Prostate gland (tissue), 2 donors: ENCODE measurements around the gene C1QTNF1. TPM values are rescaled to one million over a fixed set of nuclear protein-coding genes. Genes with fewer than 3 reads are reported as not detected.
"Not testable (repeated sequence)": the region's sequence is repeated elsewhere in the genome, so short reads cannot be mapped to it uniquely, and the experiment has no call there.

ENCODE experiments used
- DNase-seq: peaks from one replicate; pipeline ENCODE4 v3.0.0-alpha.2; 2019; ENCODE audit warnings: low spot score
- H3K27ac ChIP-seq, 2 donors: fragments of 200-600 bp; sonication (generic); 2 replicates each; pipeline ENCODE4 v1.5.1; 2017 to 2019
- H3K27me3 ChIP-seq: fragments of 200-600 bp; sonication (generic); replicated peaks from 2 replicates; pipeline ENCODE4 v1.5.1; 2019; ENCODE audit not compliant: insufficient read depth
- H3K36me3 ChIP-seq, 2 donors: fragments of 200-600 bp; sonication (generic); 1 replicate in 1 of 2; 2 replicates in 1 of 2; pipeline versions ENCODE4 v1.5.1 to v1.8.1; 2017 to 2019
- H3K4me1 ChIP-seq: fragments of 200-600 bp; sonication (generic); replicated peaks from 2 replicates; pipeline ENCODE4 v1.5.1; 2019
- H3K4me3 ChIP-seq, 2 donors: fragments of 200-600 bp; sonication (generic); 2 replicates each; pipeline ENCODE4 v1.5.1; 2017 to 2019
- H3K9me3 ChIP-seq: fragments of 200-600 bp; sonication (generic); 2 replicates; pipeline ENCODE4 v1.5.1; 2017
- POLR2A ChIP-seq: fragments of 450-650 bp; IDR thresholded peaks from one replicate; pipeline ENCODE4 v1.6.1; 2016; ENCODE audit warnings: antibody characterized with exemption, mild to moderate bottlenecking
- POLR2AphosphoS5 ChIP-seq: sonication (generic); formaldehyde crosslinking; IDR thresholded peaks from one replicate; pipeline ENCODE4 v1.6.1; 2017; ENCODE audit warnings: antibody characterized with exemption
- WGBS: methylation state at CpG from one replicate; pipeline ENCODE4 v1.1.5; 2018; 5-methylcytosine and 5-hydroxymethylcytosine counted together
- intact Hi-C: fragments of 100-400 bp; cut with DNase I; formaldehyde crosslinking; loops from one replicate; pipeline ENCODE4 v1.14.2; 2022
- total RNA-seq, 2 donors: library from RNA; depleted of rRNA; stranded (reverse); fragments of >200 nt; gene quantifications; one replicate each; pipeline ENCODE4 v1.1.0, GENCODE V29; 2016
- TF ChIP-seq, protein P1 (sequence below), 4 experiments: fragments of 200-600 bp in 2 of 4; fragments of 450-650 bp in 2 of 4; sonication (generic) in 2 of 4; IDR thresholded peaks; 1 replicate in 3 of 4; 2 replicates in 1 of 4; pipeline ENCODE4 v1.5.1; 2016 to 2019; ENCODE audit warnings: antibody characterized with exemption in 4 of 4, mild to moderate bottlenecking in 2 of 4, moderate library complexity in 2 of 4

The C1QTNF1 gene
- total RNA-seq, 2 donors from 2014 or later: 16.3 to 57.9 TPM

DNA sequence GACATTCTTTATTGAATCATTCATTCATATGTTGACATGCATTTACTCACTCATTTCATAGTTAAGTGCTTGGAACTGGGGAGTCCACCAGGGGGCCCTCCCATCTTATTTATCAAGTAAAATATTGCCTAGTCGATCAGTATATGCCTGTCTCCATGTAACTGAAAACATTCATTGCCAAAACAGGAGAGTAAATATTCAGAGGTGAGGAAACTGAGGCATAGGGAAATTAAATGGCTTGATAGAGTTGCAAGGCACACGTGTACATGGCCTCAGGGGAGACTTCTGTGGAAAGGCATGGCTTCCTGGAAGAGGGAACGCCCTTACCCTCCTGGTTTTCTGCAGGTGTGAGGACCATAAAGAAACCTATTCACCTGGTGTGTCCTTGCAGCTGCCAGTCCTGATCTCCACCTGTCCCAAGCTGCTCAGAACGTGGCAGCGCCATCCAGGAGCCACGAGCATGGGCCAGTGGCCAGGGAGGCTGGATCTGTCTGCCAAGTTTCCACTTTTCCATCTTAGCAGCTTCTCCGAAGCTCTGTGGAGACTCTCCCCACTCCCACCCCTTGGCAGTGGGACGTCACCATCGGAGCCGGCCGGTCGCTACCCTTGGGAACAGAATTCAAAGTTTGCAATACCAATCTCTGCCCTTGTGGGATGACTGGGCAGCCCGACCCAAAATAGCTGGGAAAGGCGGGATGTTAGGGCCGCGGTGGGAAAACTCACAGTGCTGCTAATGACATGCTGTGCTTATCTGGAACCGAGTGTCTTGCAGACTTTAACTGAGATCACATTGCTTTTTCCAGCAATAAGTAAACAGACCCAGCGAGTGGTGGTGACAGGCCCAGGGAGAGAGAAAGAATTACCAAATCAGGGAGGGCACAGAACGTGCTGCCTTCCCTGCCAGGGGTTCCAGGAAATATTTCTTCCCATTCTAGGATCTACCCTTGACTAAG, 4.1 kb upstream of the C1QTNF1 start:
- TF ChIP-seq POLR2AphosphoS5: no peak
- TF ChIP-seq, protein P1, sequence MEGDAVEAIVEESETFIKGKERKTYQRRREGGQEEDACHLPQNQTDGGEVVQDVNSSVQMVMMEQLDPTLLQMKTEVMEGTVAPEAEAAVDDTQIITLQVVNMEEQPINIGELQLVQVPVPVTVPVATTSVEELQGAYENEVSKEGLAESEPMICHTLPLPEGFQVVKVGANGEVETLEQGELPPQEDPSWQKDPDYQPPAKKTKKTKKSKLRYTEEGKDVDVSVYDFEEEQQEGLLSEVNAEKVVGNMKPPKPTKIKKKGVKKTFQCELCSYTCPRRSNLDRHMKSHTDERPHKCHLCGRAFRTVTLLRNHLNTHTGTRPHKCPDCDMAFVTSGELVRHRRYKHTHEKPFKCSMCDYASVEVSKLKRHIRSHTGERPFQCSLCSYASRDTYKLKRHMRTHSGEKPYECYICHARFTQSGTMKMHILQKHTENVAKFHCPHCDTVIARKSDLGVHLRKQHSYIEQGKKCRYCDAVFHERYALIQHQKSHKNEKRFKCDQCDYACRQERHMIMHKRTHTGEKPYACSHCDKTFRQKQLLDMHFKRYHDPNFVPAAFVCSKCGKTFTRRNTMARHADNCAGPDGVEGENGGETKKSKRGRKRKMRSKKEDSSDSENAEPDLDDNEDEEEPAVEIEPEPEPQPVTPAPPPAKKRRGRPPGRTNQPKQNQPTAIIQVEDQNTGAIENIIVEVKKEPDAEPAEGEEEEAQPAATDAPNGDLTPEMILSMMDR (IDR thresholded peaks at IDR 0.05): peak; percentile 39 to 79 (median 68)
- WGBS: 15% methylated on average over 19 of the region's 19 CpGs
- peak overlapping the region; percentile 50 to 52 for H3K27ac ChIP-seq
- H3K9me3 ChIP-seq: no peaks in the 10 kb centered on the region
- peaks cover 6% of the 10 kb centered on the region for H3K4me1 ChIP-seq
- intact Hi-C loops: no loop called here
- H3K4me3 ChIP-seq: no peak overlapping the region
- H3K36me3 ChIP-seq: no peaks in the 10 kb centered on the region
- DNase-seq: peak; percentile 65
- H3K27me3 ChIP-seq: no peaks in the 10 kb centered on the region

DNA sequence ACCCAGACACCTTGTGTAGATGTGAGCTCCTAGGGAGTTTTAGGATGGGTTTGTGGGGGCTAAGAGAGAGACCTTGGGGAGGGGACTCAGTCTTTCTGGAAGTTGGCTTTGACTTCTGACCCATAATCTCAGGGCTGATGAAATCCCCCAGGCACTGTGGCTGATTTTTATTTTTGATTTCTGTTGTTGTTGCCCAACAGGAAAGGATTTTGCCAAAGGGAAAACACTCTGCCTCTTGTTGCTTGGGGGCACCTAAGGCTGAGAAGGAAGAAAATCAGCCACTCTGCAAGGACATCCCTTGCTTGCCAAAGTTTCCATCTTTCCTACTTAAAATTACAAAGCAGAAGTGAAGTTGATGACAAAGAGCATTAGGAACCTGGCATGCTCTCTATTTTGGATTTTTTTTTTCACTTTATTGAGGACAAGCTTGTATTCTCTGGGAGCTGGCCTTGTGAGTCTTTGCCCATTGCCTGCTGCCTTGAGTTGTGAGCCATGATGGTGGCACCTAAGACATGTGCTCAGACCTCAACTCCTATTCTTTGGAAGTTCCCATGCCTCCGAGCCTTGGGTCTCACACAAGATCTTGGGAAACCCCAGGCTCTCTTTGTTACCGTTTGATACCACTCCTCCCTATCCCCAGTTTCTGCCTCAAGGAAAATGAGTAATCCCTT, 3.2 kb upstream of the C1QTNF1 start:
- no peaks in the 10 kb centered on the region for H3K36me3 ChIP-seq
- H3K27ac ChIP-seq: peak overlapping the region; percentile 50 to 52
- H3K4me3 ChIP-seq: no peak overlapping the region
- H3K9me3 ChIP-seq: no peaks in the 10 kb centered on the region
- TF ChIP-seq, protein P1 (IDR thresholded peaks at IDR 0.05): no peak
- TF ChIP-seq POLR2AphosphoS5 (no peak), POLR2A (no peak)
- whole genome bisulfite sequencing: 68% methylated on average over 2 of the region's 2 CpGs
- H3K27me3 ChIP-seq: no peaks in the 10 kb centered on the region
- DNase-seq: no peak
- intact Hi-C loops: no loop called here
- H3K4me1 ChIP-seq: peaks cover 10% of the 10 kb centered on the region

GRCh38 chr17:79021929-79022328, 2.0 kb upstream of the C1QTNF1 start:
- H3K27ac ChIP-seq, DNase-seq, intact Hi-C loops, H3K4me3 ChIP-seq, H3K9me3 ChIP-seq, H3K27me3 ChIP-seq, H3K36me3 ChIP-seq: not testable (repeated sequence)
- WGBS: 93% methylated on average over 2 of the region's 2 CpGs
- peaks cover 17% of the 10 kb centered on the region for H3K4me1 ChIP-seq

GRCh38 chr17:79022507-79022991, 1.4 kb upstream of the C1QTNF1 start:
- DNase-seq: no peak
- Histone ChIP-seq H3K27me3 (no peaks in the 10 kb centered on the region), H3K4me3 (no peak overlapping the region), H3K4me1 (peaks cover 18% of the 10 kb centered on the region), H3K36me3 (no peaks in the 10 kb centered on the region), H3K9me3 (no peaks in the 10 kb centered on the region), H3K27ac (peak overlapping the region in 1 of 2 donors; percentile 13)
- intact Hi-C loops: no loop called here
- 70% methylated on average over 9 of the region's 9 CpGs for WGBS
- TF ChIP-seq POLR2A (no peak), POLR2AphosphoS5 (no peak)
- TF ChIP-seq, protein P1 (IDR thresholded peaks at IDR 0.05): no peak

- no peak for DNase-seq
- WGBS: 85% methylated on average over 12 of the region's 12 CpGs
- no peak overlapping the region for H3K4me3 ChIP-seq
- H3K27ac ChIP-seq: no peak overlapping the region
- H3K36me3 ChIP-seq: no peaks in the 10 kb centered on the region
- H3K27me3 ChIP-seq: no peaks in the 10 kb centered on the region
- H3K9me3 ChIP-seq: no peaks in the 10 kb centered on the region
- intact Hi-C loops: no loop called here
- peaks cover 24% of the 10 kb centered on the region for H3K4me1 ChIP-seq
- TF ChIP-seq POLR2AphosphoS5 (no peak), POLR2A (no peak)
- TF ChIP-seq, protein P1 (IDR thresholded peaks at IDR 0.05): no peak
These were observed 726 bp upstream of the C1QTNF1 start for GRCh38 chr17:79023180-79023705.
